ENCODE data around the gene SNAI3. TPM values are rescaled to one million over a fixed set of nuclear protein-coding genes. Genes with fewer than 3 reads are reported as not detected.

The SNAI3 gene
- total RNA-seq, 1 experiment from 2014 or later: not detected

- CTCF ChIA-PET: interaction anchor here (0.5 kb wide), 1 partner anchor 8 kb away, joined by 13 read pairs; no protein-coding TSS in a partner anchor
- peaks cover 11% of the 10 kb centered on the region for H3K4me1 ChIP-seq (ENCODE audit: control insufficient read depth, insufficient read depth, low read length)
- no peaks in the 10 kb centered on the region for H3K9me3 ChIP-seq (ENCODE audit: control insufficient read depth, insufficient read depth, low read depth, low read length)
- no peaks in the 10 kb centered on the region for H3K27me3 ChIP-seq (ENCODE audit: control insufficient read depth, insufficient read depth, low read length)
- intact Hi-C loops (cut with micrococcal nuclease; ENCODE audit: unreplicated experiment) (no loop called here), in situ Hi-C loops (cut with HindIII; ENCODE audit: low pct_unique_long_range_greater_than_20kb, low sequenced_read_pairs) (no loop called here)
- no peak overlapping the region for H3K27ac ChIP-seq (ENCODE audit: low read length)
- no peak overlapping the region for H3K4me3 ChIP-seq (ENCODE audit: low read depth in 2 of 2, low read length in 2 of 2)
- DNase-seq (ENCODE audit: low read depth, low spot score) (no peak), ATAC-seq (no peak)
- no peak for TF ChIP-seq REST (IDR thresholded peaks at IDR 0.05; ENCODE audit: insufficient read depth in 1 of 2, low read depth in 2 of 2, low read length in 1 of 2)
- no peak for TF ChIP-seq SIN3A (IDR thresholded peaks at IDR 0.05; ENCODE audit: borderline replicate concordance, insufficient read depth, low read depth, low read length)
- no peak for TF ChIP-seq TCF7L2 (IDR thresholded peaks at IDR 0.05; ENCODE audit: low read depth, low read length)
- TF ChIP-seq CTCF (IDR thresholded peaks at IDR 0.05): no peak
- TF ChIP-seq POLR2AphosphoS5 (IDR thresholded peaks at IDR 0.05; ENCODE audit: low read depth, low read length): no peak
- H3K36me3 ChIP-seq (ENCODE audit: control insufficient read depth, insufficient read depth, low read length): no peaks in the 10 kb centered on the region
- no TSS peak for BruUV-seq (replicated peaks)
- POLR2A ChIA-PET: no interaction called here
Measured at GRCh38 chr16:88656291-88656980, 29.9 kb downstream of the SNAI3 start.

GRCh38 chr16:88655733-88656281, 30.5 kb downstream of the SNAI3 start:
- ATAC-seq (no peak), DNase-seq (ENCODE audit: low read depth, low spot score) (no peak)
- POLR2A ChIA-PET: no interaction called here
- H3K36me3 ChIP-seq (ENCODE audit: control insufficient read depth, insufficient read depth, low read length): peaks cover under 1% of the 10 kb centered on the region; the same call in 1 of the 2 replicates
- intact Hi-C loops (cut with micrococcal nuclease; ENCODE audit: unreplicated experiment): no loop called here
- no peaks in the 10 kb centered on the region for H3K9me3 ChIP-seq (ENCODE audit: control insufficient read depth, insufficient read depth, low read depth, low read length)
- in situ Hi-C loops (cut with HindIII; ENCODE audit: low pct_unique_long_range_greater_than_20kb, low sequenced_read_pairs): no loop called here
- peaks cover 9% of the 10 kb centered on the region for H3K4me1 ChIP-seq (ENCODE audit: control insufficient read depth, insufficient read depth, low read length)
- H3K4me3 ChIP-seq (ENCODE audit: low read depth in 2 of 2, low read length in 2 of 2): no peak overlapping the region
- H3K27me3 ChIP-seq (ENCODE audit: control insufficient read depth, insufficient read depth, low read length): no peaks in the 10 kb centered on the region
- H3K27ac ChIP-seq (ENCODE audit: low read length): no peak overlapping the region
- no peak for TF ChIP-seq TCF7L2 (IDR thresholded peaks at IDR 0.05; ENCODE audit: low read depth, low read length)
- TF ChIP-seq REST (IDR thresholded peaks at IDR 0.05; ENCODE audit: insufficient read depth in 1 of 2, low read depth in 2 of 2, low read length in 1 of 2): no peak
- TF ChIP-seq CTCF (IDR thresholded peaks at IDR 0.05): no peak
- no peak for TF ChIP-seq POLR2AphosphoS5 (IDR thresholded peaks at IDR 0.05; ENCODE audit: low read depth, low read length)
- TF ChIP-seq SIN3A (IDR thresholded peaks at IDR 0.05; ENCODE audit: borderline replicate concordance, insufficient read depth, low read depth, low read length): no peak
- CTCF ChIA-PET: no interaction called here
- BruUV-seq (replicated peaks): no TSS peak
